ENCODE measurements around the gene PDE6D.
A peak's percentile ranks its signal among the peaks of the same experiment; 100 is the strongest.

Gene PDE6D

DNA sequence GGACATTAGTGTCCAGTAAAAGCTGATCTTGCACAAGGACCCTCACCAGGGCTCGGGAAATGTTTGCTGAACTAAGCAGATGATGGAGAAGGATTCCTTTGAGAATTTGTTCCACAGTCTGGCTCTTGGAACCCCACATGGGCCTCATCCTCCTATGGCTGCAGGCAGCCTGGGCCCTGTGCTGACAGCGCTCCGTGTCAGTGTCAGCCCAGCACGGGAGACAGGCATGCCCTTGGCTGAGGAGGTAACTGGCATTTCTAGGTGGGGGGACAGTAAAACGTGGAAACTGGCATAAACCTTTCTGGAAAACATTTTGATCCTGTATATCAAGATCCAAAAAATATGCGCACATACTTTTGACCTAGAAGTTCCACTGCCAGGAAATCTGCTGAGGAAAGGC lies 62.3 kb downstream of the PDE6D start:
- DNase-seq (ENCODE audit: extremely low read depth, low read depth) = no peak
- H3K4me3 ChIP-seq (replicated peaks; ENCODE audit: low read depth, low read length) = no peak overlapping the region
- TF ChIP-seq, protein P1, sequence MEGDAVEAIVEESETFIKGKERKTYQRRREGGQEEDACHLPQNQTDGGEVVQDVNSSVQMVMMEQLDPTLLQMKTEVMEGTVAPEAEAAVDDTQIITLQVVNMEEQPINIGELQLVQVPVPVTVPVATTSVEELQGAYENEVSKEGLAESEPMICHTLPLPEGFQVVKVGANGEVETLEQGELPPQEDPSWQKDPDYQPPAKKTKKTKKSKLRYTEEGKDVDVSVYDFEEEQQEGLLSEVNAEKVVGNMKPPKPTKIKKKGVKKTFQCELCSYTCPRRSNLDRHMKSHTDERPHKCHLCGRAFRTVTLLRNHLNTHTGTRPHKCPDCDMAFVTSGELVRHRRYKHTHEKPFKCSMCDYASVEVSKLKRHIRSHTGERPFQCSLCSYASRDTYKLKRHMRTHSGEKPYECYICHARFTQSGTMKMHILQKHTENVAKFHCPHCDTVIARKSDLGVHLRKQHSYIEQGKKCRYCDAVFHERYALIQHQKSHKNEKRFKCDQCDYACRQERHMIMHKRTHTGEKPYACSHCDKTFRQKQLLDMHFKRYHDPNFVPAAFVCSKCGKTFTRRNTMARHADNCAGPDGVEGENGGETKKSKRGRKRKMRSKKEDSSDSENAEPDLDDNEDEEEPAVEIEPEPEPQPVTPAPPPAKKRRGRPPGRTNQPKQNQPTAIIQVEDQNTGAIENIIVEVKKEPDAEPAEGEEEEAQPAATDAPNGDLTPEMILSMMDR (IDR thresholded peaks at IDR 0.05; ENCODE audit: low read depth, low read length, missing control alignments) = no peak

DNA sequence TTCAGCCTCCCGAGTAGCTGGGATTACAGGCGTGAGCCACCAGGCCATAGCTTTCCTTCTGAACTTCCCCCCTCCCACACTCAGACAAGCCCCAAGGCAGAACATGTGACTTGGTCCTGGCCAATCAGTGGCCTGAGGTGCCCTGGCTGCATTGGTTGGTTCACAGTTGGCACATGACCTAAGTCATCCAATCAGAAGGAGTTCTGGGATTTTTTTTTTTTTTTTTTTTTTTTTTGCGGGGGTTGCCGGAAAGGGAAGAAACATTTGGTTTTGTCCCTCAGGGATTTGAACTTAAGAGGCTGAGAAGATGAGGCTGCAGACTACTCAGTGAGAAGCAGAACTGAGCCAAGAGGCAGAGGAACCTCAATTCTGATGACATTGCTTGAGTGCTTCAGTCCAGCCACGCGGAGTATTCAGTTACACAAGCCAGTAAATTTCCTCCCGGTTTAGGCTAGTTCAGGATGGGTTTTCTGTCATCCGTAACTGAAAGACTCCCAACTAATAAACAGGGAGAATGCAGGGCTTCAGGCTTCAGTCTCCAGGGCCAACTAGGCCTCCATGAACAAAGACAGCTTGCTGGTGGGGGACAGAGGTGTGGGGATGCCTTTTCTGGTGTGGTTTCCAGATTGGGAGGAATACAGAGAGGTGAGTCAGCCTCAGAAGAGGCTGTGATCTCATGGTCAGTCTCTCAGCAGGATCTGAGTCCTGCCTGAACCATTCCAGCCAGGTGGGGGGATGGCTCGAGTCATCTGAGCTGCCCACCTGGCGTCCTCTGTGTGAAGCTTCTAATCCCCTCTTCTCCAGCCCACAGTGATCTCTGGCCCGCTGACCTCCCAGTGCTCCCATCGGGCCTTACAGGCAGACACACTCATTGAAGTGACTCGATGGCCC lies 63.6 kb downstream of the PDE6D start:
- TF ChIP-seq, protein P1 (IDR thresholded peaks at IDR 0.05; ENCODE audit: low read depth, low read length, missing control alignments) = no peak
- DNase-seq (ENCODE audit: extremely low read depth, low read depth) = no peak

DNA sequence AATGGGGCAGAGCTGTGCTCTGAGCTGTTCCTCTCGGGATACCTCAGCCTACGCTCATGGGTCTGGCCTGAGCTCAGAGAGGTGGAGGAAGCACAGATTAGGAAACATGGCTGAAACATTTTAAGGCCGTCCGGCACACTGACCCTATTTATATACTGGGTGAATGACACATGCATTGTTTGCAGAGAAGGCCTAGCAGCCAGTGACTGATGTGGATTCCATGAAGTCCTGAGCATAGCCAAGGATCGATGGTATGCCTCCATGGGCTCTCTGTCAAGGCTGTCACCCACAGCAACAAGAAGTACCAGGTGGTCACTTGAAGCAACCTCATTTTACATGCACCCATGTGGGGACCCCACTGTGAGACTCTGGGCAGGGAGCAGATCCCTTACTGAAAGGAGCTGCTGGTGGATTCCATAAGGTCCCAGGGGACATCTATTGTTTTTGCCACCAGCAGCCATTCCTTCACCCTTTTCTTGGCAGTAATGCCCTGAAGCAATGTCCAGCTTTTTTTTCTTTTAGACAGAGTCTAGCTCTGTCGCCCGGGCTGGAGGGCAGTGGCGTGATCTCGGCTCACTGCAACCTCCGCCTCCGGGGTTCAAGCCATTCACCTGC lies 64.3 kb downstream of the PDE6D start:
- H3K4me3 ChIP-seq (replicated peaks; ENCODE audit: low read depth, low read length) = no peak overlapping the region
- TF ChIP-seq, protein P1 (IDR thresholded peaks at IDR 0.05; ENCODE audit: low read depth, low read length, missing control alignments) = no peak
- no peak for DNase-seq (ENCODE audit: extremely low read depth, low read depth)

More for the DNA sequence above, 63.6 kb downstream of the PDE6D start:
- no peak overlapping the region for H3K4me3 ChIP-seq (replicated peaks; ENCODE audit: low read depth, low read length)

DNA sequence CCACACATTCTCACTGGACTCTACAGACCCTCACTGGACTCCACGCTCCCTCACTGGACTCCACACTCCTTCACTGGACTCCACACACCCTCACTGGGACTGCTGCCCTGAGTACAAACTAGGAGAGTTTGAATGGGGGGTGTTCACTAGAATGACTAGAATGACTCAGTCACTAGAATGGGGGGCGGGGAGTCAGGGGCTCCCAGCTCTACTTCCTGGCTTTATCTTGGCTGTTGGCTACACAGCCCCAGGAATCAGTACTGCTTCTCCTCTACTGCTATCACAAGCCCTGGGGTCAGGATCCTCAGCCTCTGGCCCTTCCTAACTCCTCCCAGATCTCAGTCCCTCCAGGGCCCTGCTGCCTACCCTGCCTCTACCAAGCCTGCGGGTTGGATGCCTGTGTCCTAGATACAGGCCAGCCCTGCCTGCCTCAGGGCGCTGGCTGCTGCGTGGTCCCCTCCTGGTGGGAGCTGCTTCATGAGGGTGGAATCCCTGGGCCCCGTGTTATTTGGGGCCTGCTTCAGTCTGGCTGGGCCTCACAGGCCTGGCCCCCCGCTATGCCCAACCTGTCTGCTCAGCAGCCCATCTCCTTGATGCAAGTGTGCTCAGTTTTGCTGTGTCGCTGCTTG lies 65.0 kb downstream of the PDE6D start:
- DNase-seq (ENCODE audit: extremely low read depth, low read depth) = no peak
- no peak overlapping the region for H3K4me3 ChIP-seq (replicated peaks; ENCODE audit: low read depth, low read length)
- TF ChIP-seq, protein P1 (IDR thresholded peaks at IDR 0.05; ENCODE audit: low read depth, low read length, missing control alignments) = no peak

DNA sequence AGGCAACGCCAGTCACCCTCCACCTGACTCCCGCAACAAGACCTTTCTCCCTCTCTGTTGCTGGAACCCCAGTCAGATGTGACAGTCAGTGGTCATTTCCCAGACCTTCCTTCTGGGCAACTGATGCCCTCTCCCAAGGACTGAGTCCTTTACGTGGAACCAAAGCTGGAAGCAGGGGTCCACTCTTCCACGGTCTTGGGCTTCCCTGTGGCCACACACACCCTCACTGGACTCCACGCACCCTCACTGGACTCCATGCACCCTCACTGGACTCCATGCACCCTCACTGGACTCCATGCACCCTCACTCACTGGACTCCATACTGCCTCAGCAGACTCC lies 65.6 kb downstream of the PDE6D start:
- no peak for DNase-seq (ENCODE audit: extremely low read depth, low read depth)
- TF ChIP-seq, protein P1 (IDR thresholded peaks at IDR 0.05; ENCODE audit: low read depth, low read length, missing control alignments) = no peak
- no peak overlapping the region for H3K4me3 ChIP-seq (replicated peaks; ENCODE audit: low read depth, low read length)

DNA sequence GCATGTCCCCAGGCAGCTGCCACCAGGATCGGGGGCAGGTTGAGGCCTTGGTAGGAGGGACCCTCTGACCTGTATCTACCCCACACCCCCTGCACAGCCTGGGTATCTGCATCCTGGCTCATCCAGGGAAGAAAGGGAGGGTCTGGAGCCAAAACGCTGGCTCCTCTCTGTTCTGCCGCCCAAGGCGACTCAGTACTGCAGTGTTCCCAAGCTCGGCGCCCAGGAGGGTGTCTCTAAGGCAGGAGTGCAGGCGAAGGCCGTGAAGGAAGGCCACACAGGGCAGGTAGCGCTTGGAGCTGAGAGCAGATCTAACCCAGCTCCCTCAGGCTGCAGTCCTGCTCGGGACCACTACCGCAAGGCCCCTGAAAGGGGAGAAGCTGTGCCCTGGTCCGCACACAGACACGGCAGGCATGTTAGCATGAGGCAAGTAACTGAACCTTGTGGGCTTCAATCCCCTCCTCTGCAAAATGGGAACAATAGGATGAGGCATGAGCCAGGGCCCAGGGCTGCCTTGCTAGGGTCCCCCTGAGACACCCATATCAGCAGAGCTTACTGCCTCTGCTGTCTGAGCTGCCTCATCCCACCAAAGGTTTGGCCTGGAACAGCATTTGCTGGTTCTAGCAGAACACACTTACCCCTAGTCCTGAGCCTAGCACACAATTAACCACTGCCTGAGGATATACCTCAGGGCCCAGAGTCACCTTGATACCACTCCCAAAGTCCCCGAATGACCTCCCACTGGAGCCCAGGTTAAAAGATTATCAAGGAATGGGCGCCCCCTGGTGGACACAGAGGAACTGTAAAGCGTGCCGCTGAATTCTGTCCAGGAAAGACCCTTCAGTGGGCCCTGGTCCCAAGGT lies 66.2 kb downstream of the PDE6D start:
- no peak for DNase-seq (ENCODE audit: extremely low read depth, low read depth)
- TF ChIP-seq, protein P1 (IDR thresholded peaks at IDR 0.05; ENCODE audit: low read depth, low read length, missing control alignments) = peak; percentile 80
- H3K4me3 ChIP-seq (replicated peaks; ENCODE audit: low read depth, low read length) = no peak overlapping the region
